Neural progenitor cell (in vitro differentiated cells): ENCODE data around the gene RGS1.

Experiments
- EZH2 ChIP-seq: fragments of 200-600 bp; sonication (generic); IDR thresholded peaks from 2 replicates; pipeline ENCODE4 v1.6.1; 2017; ENCODE audit warnings: antibody characterized with exemption, mild to moderate bottlenecking, moderate library complexity
- EZH2phosphoT487 ChIP-seq: fragments of 200-600 bp; sonication (generic); IDR thresholded peaks from 2 replicates; pipeline ENCODE4 v1.6.1; 2017; ENCODE audit warnings: antibody characterized with exemption
- TF ChIP-seq, protein P1 (sequence below): fragments of 200-600 bp; sonication (generic); IDR thresholded peaks from 2 replicates; pipeline ENCODE4 v1.5.1; 2017; ENCODE audit warnings: antibody characterized with exemption, mild to moderate bottlenecking

GRCh38 chr1:192564099-192564498 is 11.5 kb upstream of the RGS1 start:
- TF ChIP-seq, protein P1, sequence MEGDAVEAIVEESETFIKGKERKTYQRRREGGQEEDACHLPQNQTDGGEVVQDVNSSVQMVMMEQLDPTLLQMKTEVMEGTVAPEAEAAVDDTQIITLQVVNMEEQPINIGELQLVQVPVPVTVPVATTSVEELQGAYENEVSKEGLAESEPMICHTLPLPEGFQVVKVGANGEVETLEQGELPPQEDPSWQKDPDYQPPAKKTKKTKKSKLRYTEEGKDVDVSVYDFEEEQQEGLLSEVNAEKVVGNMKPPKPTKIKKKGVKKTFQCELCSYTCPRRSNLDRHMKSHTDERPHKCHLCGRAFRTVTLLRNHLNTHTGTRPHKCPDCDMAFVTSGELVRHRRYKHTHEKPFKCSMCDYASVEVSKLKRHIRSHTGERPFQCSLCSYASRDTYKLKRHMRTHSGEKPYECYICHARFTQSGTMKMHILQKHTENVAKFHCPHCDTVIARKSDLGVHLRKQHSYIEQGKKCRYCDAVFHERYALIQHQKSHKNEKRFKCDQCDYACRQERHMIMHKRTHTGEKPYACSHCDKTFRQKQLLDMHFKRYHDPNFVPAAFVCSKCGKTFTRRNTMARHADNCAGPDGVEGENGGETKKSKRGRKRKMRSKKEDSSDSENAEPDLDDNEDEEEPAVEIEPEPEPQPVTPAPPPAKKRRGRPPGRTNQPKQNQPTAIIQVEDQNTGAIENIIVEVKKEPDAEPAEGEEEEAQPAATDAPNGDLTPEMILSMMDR, result no peak
- TF ChIP-seq EZH2 (no peak), EZH2phosphoT487 (no peak)
